BJ (cell line): ENCODE measurements around the gene GBF1. TPM values are rescaled to one million over a fixed set of nuclear protein-coding genes. Genes with fewer than 3 reads are reported as not detected.

Experiments used
- CTCF ChIA-PET: fragments of 350-600 bp; formaldehyde crosslinking; extraction: SDS; loops from one replicate; lab custom pipeline; 2021; ENCODE audit warnings: antibody characterized with exemption, inconsistent platforms; lab: Yijun Ruan, JAX
- POLR2A ChIA-PET: fragments of 300-600 bp; sonication (Branson Sonifier 250); formaldehyde crosslinking; extraction: SDS; loops from one replicate; lab custom pipeline; 2021; ENCODE audit warnings: antibody characterized with exemption; lab: Charles Lee
- DNase-seq: peaks from one replicate; pipeline ENCODE4 v3.0.0-alpha.2; 2011; ENCODE audit warnings: low read depth
- H3K27me3 ChIP-seq: 2 replicates; pipeline ENCODE4 v1.6.0; 2011; ENCODE audit warnings: low read length; ENCODE audit not compliant: control insufficient read depth, insufficient read depth
- H3K36me3 ChIP-seq: 2 replicates; pipeline ENCODE4 v1.5.1; 2011; ENCODE audit warnings: low read length; ENCODE audit not compliant: control insufficient read depth, insufficient read depth
- H3K4me3 ChIP-seq: 2 replicates; pipeline ENCODE4 v1.5.1; 2011; ENCODE audit warnings: low read depth, mild to moderate bottlenecking, control low read depth, low read length
- polyA plus RNA-seq: library from polyadenylated mRNA; depleted of rRNA; stranded (reverse); fragments of >200 nt; gene quantifications from 2 replicates; pipeline ENCODE4 v1.2.3, GENCODE V29; 2011
- TF ChIP-seq, protein P1 (sequence below): IDR thresholded peaks from 2 replicates; pipeline ENCODE4 v1.5.1; 2011; ENCODE audit warnings: low read depth, mild to moderate bottlenecking, control low read depth, inconsistent platforms, low read length, moderate library complexity; ENCODE audit not compliant: insufficient read depth

The GBF1 gene
- polyA plus RNA-seq, 1 experiment = 28.4 TPM

DNA sequence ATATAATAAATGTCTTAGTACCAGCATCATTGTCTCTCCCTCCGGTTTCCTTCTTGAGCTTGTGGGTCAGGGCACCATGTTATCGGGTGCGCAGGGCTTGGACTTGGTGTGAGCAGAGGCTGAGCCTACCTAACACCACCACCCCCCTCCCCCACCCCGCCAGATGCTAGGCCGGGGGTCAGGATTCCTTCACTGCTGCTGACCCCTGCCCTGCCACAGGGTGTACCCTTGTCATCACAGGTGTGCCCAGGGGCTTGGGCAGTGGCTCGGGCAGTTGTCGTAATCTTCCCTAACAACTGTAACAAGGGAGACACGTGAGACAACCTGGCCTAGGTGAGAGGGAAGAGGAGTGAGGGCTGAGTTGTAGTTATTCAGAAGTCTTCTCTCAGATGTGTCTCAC, 137.5 kb downstream of the GBF1 start:
- Histone ChIP-seq H3K36me3 (peaks cover 29% of the 10 kb centered on the region), H3K4me3 (no peak overlapping the region), H3K27me3 (no peaks in the 10 kb centered on the region)
- TF ChIP-seq, protein P1, sequence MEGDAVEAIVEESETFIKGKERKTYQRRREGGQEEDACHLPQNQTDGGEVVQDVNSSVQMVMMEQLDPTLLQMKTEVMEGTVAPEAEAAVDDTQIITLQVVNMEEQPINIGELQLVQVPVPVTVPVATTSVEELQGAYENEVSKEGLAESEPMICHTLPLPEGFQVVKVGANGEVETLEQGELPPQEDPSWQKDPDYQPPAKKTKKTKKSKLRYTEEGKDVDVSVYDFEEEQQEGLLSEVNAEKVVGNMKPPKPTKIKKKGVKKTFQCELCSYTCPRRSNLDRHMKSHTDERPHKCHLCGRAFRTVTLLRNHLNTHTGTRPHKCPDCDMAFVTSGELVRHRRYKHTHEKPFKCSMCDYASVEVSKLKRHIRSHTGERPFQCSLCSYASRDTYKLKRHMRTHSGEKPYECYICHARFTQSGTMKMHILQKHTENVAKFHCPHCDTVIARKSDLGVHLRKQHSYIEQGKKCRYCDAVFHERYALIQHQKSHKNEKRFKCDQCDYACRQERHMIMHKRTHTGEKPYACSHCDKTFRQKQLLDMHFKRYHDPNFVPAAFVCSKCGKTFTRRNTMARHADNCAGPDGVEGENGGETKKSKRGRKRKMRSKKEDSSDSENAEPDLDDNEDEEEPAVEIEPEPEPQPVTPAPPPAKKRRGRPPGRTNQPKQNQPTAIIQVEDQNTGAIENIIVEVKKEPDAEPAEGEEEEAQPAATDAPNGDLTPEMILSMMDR = no peak
- ChIA-PET POLR2A (no interaction called here), CTCF (interaction anchor here (1.1 to 12.3 kb wide), 5 partner anchors 11 to 213 kb away, joined by 3 to 91 read pairs (median 18); partner anchors contain the start of gene NFKB2)
- DNase-seq = no peak

DNA sequence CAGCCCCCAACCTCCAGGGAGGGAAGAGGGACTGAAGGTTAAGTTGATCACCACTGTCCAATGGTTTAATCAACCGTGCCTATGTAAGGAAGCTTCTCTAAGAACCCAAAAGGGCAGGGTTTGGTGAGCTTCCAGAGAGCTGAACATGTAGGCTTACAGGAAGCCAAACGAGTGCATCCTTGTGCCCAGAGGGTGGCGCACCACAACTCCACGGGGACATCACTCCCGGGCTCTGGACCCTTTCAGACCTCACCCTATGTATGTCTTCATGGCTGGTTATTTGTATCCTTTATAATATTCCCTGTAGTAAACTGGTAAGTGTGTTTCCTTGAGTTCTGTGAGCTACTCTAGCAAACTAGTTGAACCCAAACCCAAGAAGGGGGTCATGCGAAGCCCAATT, 138.7 kb downstream of the GBF1 start:
- DNase-seq = no peak
- Histone ChIP-seq H3K36me3 (peaks cover 28% of the 10 kb centered on the region), H3K4me3 (no peak overlapping the region), H3K27me3 (no peaks in the 10 kb centered on the region)
- POLR2A ChIA-PET = no interaction called here
- CTCF ChIA-PET = interaction anchor here (1.0 to 12.3 kb wide), 13 partner anchors 10 to 218 kb away, joined by 3 to 91 read pairs (median 4); partner anchors contain the start of gene NFKB2
- TF ChIP-seq, protein P1 = peak; percentile 30; the same call in 1 of the 2 replicates

DNA sequence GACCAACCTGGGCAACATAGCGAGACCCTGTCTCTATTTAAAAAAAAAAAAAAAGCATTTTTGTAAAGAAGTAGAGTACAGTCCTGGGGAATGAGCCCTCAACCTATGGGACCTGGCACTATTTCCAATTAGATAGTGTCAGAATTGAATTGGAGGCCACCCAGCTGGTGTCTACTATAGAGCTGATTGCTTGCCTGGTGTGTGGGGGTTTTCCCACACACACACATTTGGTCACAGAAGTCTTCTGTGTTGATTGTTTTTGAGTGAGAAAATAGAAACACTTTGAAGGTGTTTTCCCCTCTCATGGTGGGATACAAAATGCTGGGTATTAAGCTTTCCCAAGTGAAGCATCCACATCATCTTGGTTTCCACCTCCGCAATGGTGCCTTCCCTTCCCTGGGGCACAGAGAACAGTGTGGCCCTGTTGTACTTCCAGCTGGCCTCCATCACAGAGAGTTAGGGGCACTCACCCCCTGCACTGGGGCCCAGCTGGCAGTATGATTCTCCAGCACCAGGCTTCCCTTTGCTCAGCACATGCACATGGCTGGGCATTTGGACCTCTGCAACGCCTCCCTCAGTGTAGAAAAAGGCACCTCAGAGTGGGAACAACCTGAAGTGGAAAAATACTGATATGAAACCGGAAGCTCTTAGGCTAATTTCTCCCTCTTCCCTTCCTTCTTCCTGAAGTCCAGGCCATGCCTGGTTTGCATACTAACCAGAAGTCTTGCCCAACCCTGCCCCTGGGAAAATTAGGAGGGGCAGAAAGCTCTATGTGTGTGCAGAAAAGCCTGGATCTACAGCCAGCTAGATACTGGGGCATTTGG, 139.5 kb downstream of the GBF1 start:
- no peaks in the 10 kb centered on the region for H3K27me3 ChIP-seq
- DNase-seq = no peak
- CTCF ChIA-PET = interaction anchor here (0.7 to 12.3 kb wide), 16 partner anchors 9 to 262 kb away, joined by 3 to 91 read pairs (median 4); partner anchors contain the start of gene NFKB2
- TF ChIP-seq, protein P1 = no peak
- no peak overlapping the region for H3K4me3 ChIP-seq
- H3K36me3 ChIP-seq = peaks cover 20% of the 10 kb centered on the region
- POLR2A ChIA-PET = no interaction called here

DNA sequence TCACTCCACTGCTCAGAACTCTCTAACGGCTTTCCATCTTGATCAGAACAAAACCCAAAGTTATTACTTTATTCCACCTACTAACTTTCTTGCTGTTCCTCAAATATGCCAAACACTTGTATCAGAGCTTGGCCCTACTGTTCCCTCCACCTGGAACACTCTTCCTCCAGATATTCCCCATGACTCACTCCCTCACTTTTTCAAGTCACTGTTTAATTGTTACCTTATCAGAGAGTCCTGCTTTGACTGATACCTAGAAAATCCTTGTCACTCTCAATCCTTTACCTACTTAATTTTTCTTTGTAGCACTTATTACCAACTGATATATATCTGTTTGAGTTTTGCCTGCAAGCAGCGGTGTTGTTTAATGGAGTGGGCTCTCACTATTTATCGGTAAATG, 144.6 kb downstream of the GBF1 start:
- Histone ChIP-seq H3K27me3 (no peaks in the 10 kb centered on the region), H3K36me3 (no peaks in the 10 kb centered on the region), H3K4me3 (no peak overlapping the region)
- ChIA-PET CTCF (interaction anchor here (1.4 to 12.3 kb wide), 3 partner anchors 14 to 169 kb away, joined by 3 to 91 read pairs (median 3); no protein-coding TSS in a partner anchor), POLR2A (no interaction called here)
- TF ChIP-seq, protein P1 = no peak
- no peak for DNase-seq

DNA sequence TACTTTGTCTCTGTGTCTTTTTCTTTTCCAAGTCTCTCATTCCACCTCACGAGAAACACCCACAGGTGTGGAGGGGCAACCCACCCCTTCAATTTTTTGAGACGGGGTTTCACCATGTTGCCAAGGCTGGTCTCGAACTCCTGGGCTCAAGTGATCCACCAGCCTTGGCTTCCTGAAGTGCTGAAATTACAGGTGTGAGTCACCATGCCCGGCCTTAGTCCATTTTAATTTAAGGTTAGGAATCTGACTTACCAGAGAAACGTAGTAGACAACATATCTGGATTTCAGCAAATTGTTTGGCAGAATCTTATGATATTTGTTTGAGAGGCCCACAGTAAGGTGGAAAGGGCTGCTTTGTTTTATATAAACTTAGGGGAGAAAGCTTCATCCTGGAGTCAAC, 147.0 kb downstream of the GBF1 start:
- Histone ChIP-seq H3K4me3 (no peak overlapping the region), H3K27me3 (no peaks in the 10 kb centered on the region), H3K36me3 (0 out of 2 replicates have a peak, but pooled peaks cover 2% of the 10 kb centered on the region)
- TF ChIP-seq, protein P1 = no peak
- no peak for DNase-seq
- CTCF ChIA-PET = interaction anchor here (1.7 to 15.2 kb wide), 9 partner anchors 8 to 191 kb away, joined by 6 to 222 read pairs (median 11); no protein-coding TSS in a partner anchor
- POLR2A ChIA-PET = no interaction called here
